GM19467 (cell line): ENCODE results near the gene GIMD1.

Source experiments
- ATAC-seq: cut with Tn5 transposase; IDR thresholded peaks from one replicate; pipeline ENCODE4 v1.9.1; 2021; ENCODE audit warnings: mild to moderate bottlenecking, moderate library complexity; ENCODE audit not compliant: unreplicated experiment

GIMD1 gene

GRCh38 chr4:106315968-106316772, 52.4 kb downstream of the GIMD1 start, which contains the start of the genes AIMP1 and TBCK:
Gene AIMP1 (plus strand): TSS chr4:106316550. CDS start chr4:106325010, 8,460 bp downstream.
Gene TBCK (minus strand): TSS chr4:106316209. CDS start chr4:106308960, 7,249 bp downstream.
- ATAC-seq, result peak; percentile 88

- peak; percentile 17 for ATAC-seq
These were observed 53.1 kb downstream of the GIMD1 start for GRCh38 chr4:106315476-106315967.

DNA sequence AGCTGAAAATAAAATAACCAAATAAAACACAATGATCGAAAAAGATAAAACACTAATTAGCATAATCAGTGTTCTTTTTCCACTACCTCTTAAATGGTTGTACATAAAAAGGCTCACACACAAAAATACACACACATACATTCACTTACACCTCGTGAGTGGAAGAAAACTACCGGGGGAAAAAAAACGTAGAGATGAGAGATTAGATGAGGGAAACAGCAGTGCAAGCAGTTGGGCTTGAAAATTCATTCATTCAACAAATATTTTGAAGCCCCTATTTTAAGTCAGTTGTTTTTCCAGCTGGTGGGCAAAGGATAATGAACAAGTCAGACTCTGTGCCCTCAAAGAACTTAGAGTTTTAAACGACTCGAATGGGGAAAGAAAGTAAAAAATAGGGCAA, 53.6 kb downstream of the GIMD1 start:
- ATAC-seq, result no peak

GRCh38 chr4:106312997-106313522, 55.5 kb downstream of the GIMD1 start:
- no peak for ATAC-seq

- no peak for ATAC-seq
These were observed 56.2 kb downstream of the GIMD1 start for GRCh38 chr4:106312377-106312776.
